K562 (cell line): Measurements from ENCODE around the gene MEX3A. TPM values are rescaled to one million over a fixed set of nuclear protein-coding genes. Genes with fewer than 3 reads are reported as not detected.
A peak's percentile ranks its signal among the peaks of the same experiment; 100 is the strongest.

Experiments
- DMBX1 ChIP-seq: fragments of 250-450 bp; sonication (Bioruptor Pico); IDR thresholded peaks from 2 replicates; pipeline ENCODE4 v1.8.0; 2022; ENCODE audit warnings: inconsistent platforms, mild to moderate bottlenecking, moderate library complexity, borderline replicate concordance
- FOXJ3 ChIP-seq: sonication (generic); formaldehyde crosslinking; IDR thresholded peaks from 2 replicates; pipeline ENCODE4 v1.4.0; 2020; ENCODE audit warnings: mild to moderate bottlenecking, missing genetic modification reagents
- GTF2F1 ChIP-seq: IDR thresholded peaks from 2 replicates; pipeline ENCODE4 v1.6.1; 2011; ENCODE audit warnings: low read depth, low read length, improper control_type of control experiment
- POLR2A ChIP-seq: fragments of 450-650 bp; conservative IDR thresholded peaks from 2 replicates; pipeline ENCODE4 v1.6.1; 2016
- RCOR1 ChIP-seq, 2 experiments: IDR thresholded peaks; 2 replicates each; pipeline ENCODE4 v1.6.1; 2012; ENCODE audit warnings: low read depth in 2 of 2, low read length in 2 of 2, borderline replicate concordance in 1 of 2, improper control_type of control experiment in 1 of 2
- RFX5 ChIP-seq: IDR thresholded peaks from 2 replicates; pipeline ENCODE4 v1.6.1; 2011; ENCODE audit warnings: low read depth, mild to moderate bottlenecking, improper control_type of control experiment, low read length
- TRIM28 ChIP-seq: fragments of 450-650 bp; IDR thresholded peaks from 2 replicates; pipeline ENCODE4 v1.6.1; 2017
- XRCC5 ChIP-seq: fragments of 200-400 bp; formaldehyde crosslinking; IDR thresholded peaks from 2 replicates; pipeline ENCODE4 v1.6.1; 2017; ENCODE audit warnings: low read depth, mild to moderate bottlenecking, low read length
- ZFX ChIP-seq: sonication (generic); formaldehyde crosslinking; IDR thresholded peaks from 2 replicates; pipeline ENCODE4 v1.8.0; 2022; ENCODE audit warnings: mild to moderate bottlenecking, missing genetic modification reagents, moderate library complexity
- ZKSCAN8 ChIP-seq: fragments of 200-800 bp; sonication (Bioruptor generic); IDR thresholded peaks from 2 replicates; pipeline ENCODE4 v1.6.1; 2016; ENCODE audit warnings: missing genetic modification characterization, missing compliant biosample characterization
- ZNF354B ChIP-seq: fragments of 250-450 bp; sonication (Bioruptor Pico); IDR thresholded peaks from 2 replicates; pipeline ENCODE4 v1.4.0; 2020
- ZNF707 ChIP-seq: fragments of 250-450 bp; sonication (Bioruptor Pico); conservative IDR thresholded peaks from 2 replicates; pipeline ENCODE4 v1.8.0; 2022; ENCODE audit warnings: inconsistent platforms, mild to moderate bottlenecking, moderate library complexity
- polyA plus RNA-seq, 8 experiments: library from polyadenylated mRNA; depleted of rRNA in 4 of 8; stranded (reverse) in 5 of 8; unstranded in 3 of 8; fragments of >200 nt; fragmentation: Nextera tagmentation in 2 of 8; fragmentation: Illumina TruSeq in 1 of 8; extraction: Ambion mirVana in 2 of 8; extraction: Trizol in 1 of 8; gene quantifications; 2 replicates each; pipeline versions ENCODE4 v1.2.1 to v1.2.3, GENCODE V29; 2011 to 2014; ENCODE audit warnings: inconsistent platforms in 1 of 8, missing spikeins in 1 of 8
- total RNA-seq, 7 experiments: library from RNA; depleted of rRNA in 6 of 7; stranded (reverse); fragments of >200 nt in 6 of 7; fragmentation: Illumina TruSeq in 2 of 7; extraction: Trizol in 2 of 7; gene quantifications; 2 replicates each; pipeline versions ENCODE4 v1.2.1 to v1.2.3, GENCODE V29; 2011 to 2021; ENCODE audit warnings: low replicate concordance in 1 of 7
- TF ChIP-seq, protein P1 (sequence below): fragments of 450-650 bp; IDR thresholded peaks from 2 replicates; pipeline ENCODE4 v1.6.1; 2016; ENCODE audit warnings: borderline replicate concordance
- TF ChIP-seq, protein P2 (sequence below): fragments of 250-450 bp; sonication (Bioruptor Pico); IDR thresholded peaks from 2 replicates; pipeline ENCODE4 v1.4.0; 2020; ENCODE audit warnings: mild to moderate bottlenecking, moderate library complexity, borderline replicate concordance
- TF ChIP-seq, protein P3 (sequence below): conservative IDR thresholded peaks from 2 replicates; pipeline ENCODE4 v1.6.1; 2011; ENCODE audit warnings: low read depth, mild to moderate bottlenecking, low read length; ENCODE audit not compliant: control insufficient read depth

The MEX3A gene
- total and polyA plus RNA-seq, 9 of the 15 experiments (the other 6 are each of a cell fraction or from before 2014, with no cell fraction given), result 0.36 to 13.7 (median 5.2) TPM

DNA sequence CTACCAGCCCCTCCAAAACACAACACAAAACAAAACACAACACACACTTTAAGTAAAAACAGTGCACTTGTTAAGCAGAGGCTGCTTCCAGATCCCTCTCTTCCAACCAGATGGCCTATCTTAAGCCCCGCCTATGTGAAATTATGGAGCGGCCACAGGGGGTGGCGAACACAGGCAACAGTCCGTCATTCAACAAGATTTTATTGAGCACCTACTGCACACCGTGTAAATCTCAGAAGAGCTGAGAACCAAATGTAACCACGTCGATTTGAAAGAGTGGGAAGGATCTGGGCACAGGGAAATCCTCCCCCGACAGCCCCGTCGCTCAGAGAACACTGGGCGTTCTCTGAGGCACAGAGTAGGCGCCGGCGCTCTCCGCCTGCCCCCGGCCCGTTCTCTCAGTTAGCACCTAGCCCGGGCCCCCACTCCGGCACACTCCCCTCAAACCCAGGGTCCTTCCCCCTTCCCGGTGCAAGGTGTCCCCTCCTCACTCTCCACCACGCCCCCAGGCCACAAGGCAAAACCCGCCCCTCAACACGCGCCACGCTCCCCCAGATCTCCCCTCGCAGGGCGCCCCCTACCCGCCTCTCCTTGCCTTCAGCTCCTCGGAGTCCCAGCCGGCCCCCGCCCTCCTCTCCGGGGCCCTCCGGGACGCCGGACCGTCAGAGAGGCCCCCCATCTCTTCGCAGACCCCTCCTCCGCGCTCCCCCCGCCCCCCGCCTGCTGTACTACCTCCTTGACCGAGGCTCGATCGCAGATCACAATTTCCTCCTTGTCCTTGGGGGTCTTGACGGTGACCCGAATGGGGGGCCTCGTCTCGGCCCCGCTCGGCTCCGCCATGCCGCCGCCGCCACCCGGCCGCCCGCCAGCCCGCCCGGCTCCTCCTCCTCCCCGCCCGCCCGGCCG lies 29.1 kb downstream of the MEX3A start (continued):
- TF ChIP-seq, protein P1, sequence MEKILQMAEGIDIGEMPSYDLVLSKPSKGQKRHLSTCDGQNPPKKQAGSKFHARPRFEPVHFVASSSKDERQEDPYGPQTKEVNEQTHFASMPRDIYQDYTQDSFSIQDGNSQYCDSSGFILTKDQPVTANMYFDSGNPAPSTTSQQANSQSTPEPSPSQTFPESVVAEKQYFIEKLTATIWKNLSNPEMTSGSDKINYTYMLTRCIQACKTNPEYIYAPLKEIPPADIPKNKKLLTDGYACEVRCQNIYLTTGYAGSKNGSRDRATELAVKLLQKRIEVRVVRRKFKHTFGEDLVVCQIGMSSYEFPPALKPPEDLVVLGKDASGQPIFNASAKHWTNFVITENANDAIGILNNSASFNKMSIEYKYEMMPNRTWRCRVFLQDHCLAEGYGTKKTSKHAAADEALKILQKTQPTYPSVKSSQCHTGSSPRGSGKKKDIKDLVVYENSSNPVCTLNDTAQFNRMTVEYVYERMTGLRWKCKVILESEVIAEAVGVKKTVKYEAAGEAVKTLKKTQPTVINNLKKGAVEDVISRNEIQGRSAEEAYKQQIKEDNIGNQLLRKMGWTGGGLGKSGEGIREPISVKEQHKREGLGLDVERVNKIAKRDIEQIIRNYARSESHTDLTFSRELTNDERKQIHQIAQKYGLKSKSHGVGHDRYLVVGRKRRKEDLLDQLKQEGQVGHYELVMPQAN, result peak; percentile 92
- TF ChIP-seq XRCC5, result peak; percentile 74; the same call in 1 of the 2 replicates
- TF ChIP-seq ZNF354B (CRISPR knock-in tag), result no peak
- TF ChIP-seq DMBX1 (CRISPR knock-in tag), result no peak
- TF ChIP-seq ZNF707 (CRISPR knock-in tag), result no peak
- TF ChIP-seq, protein P2, sequence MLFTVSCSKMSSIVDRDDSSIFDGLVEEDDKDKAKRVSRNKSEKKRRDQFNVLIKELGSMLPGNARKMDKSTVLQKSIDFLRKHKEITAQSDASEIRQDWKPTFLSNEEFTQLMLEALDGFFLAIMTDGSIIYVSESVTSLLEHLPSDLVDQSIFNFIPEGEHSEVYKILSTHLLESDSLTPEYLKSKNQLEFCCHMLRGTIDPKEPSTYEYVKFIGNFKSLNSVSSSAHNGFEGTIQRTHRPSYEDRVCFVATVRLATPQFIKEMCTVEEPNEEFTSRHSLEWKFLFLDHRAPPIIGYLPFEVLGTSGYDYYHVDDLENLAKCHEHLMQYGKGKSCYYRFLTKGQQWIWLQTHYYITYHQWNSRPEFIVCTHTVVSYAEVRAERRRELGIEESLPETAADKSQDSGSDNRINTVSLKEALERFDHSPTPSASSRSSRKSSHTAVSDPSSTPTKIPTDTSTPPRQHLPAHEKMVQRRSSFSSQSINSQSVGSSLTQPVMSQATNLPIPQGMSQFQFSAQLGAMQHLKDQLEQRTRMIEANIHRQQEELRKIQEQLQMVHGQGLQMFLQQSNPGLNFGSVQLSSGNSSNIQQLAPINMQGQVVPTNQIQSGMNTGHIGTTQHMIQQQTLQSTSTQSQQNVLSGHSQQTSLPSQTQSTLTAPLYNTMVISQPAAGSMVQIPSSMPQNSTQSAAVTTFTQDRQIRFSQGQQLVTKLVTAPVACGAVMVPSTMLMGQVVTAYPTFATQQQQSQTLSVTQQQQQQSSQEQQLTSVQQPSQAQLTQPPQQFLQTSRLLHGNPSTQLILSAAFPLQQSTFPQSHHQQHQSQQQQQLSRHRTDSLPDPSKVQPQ (CRISPR knock-in tag), result no peak
- TF ChIP-seq, protein P3, sequence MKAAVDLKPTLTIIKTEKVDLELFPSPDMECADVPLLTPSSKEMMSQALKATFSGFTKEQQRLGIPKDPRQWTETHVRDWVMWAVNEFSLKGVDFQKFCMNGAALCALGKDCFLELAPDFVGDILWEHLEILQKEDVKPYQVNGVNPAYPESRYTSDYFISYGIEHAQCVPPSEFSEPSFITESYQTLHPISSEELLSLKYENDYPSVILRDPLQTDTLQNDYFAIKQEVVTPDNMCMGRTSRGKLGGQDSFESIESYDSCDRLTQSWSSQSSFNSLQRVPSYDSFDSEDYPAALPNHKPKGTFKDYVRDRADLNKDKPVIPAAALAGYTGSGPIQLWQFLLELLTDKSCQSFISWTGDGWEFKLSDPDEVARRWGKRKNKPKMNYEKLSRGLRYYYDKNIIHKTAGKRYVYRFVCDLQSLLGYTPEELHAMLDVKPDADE, result peak; percentile 85
- TF ChIP-seq FOXJ3 (CRISPR knock-in tag), result no peak
- no peak; the same call in 1 of the 2 replicates for TF ChIP-seq ZFX (CRISPR knock-in tag)
- TF ChIP-seq RFX5, result no peak
- peak; percentile 40; the same call in 1 of the 2 replicates for TF ChIP-seq POLR2A
- TF ChIP-seq TRIM28, result no peak
- TF ChIP-seq RCOR1 (IDR thresholded peaks at IDR 0.05; ENCODE audit: borderline replicate concordance in 1 of 2, low read depth in 2 of 2, low read length in 2 of 2), result peak in 1 of 2 experiments; percentile 76; a peak in 3 of 4 replicates
- TF ChIP-seq GTF2F1, result no peak
- peak; percentile 98 for TF ChIP-seq ZKSCAN8 (CRISPR knock-in tag)
